Neuronal stem cell (in vitro differentiated cells): ENCODE results near the gene SORCS2.
"Not testable (repeated sequence)": the region's sequence is repeated elsewhere in the genome, so short reads cannot be mapped to it uniquely, and the experiment has no call there.

Experiments
- DNase-seq: peaks from one replicate; pipeline ENCODE4 v3.0.0-alpha.2; 2013; ENCODE audit warnings: low spot score
- H2AFZ ChIP-seq: one replicate; pipeline ENCODE4 v1.6.1; 2013; ENCODE audit warnings: mild to moderate bottlenecking, low read length, inconsistent platforms
- H2AK5ac ChIP-seq: 2 replicates; pipeline ENCODE4 v1.6.1; 2013; ENCODE audit warnings: low read depth, mild to moderate bottlenecking, inconsistent platforms, low read length, moderate library complexity, mixed read lengths
- H2BK120ac ChIP-seq: 2 replicates; pipeline ENCODE4 v1.6.1; 2013; ENCODE audit warnings: low read depth, mild to moderate bottlenecking, inconsistent platforms, low read length, moderate library complexity, mixed read lengths
- H2BK12ac ChIP-seq: one replicate; pipeline ENCODE4 v1.6.1; 2013; ENCODE audit warnings: low read length, inconsistent platforms
- H2BK15ac ChIP-seq: 2 replicates; pipeline ENCODE4 v1.6.1; 2013; ENCODE audit warnings: mild to moderate bottlenecking, low read length, inconsistent platforms, mixed read lengths
- H2BK5ac ChIP-seq: one replicate; pipeline ENCODE4 v1.6.1; 2013; ENCODE audit warnings: inconsistent platforms, mild to moderate bottlenecking, low read length, moderate library complexity
- H3K14ac ChIP-seq: one replicate; pipeline ENCODE4 v1.6.1; 2013; ENCODE audit warnings: low read length, inconsistent platforms
- H3K18ac ChIP-seq: 2 replicates; pipeline ENCODE4 v1.6.1; 2013; ENCODE audit warnings: low read length, inconsistent platforms
- H3K23ac ChIP-seq: 2 replicates; pipeline ENCODE4 v1.6.1; 2013; ENCODE audit warnings: low read depth, mild to moderate bottlenecking, mixed read lengths, low read length, inconsistent platforms; ENCODE audit not compliant: poor library complexity
- H3K27ac ChIP-seq: replicated peaks from 3 replicates; pipeline ENCODE4 v1.5.1; 2013; ENCODE audit warnings: low read length, inconsistent platforms
- H3K27me3 ChIP-seq, 3 experiments: 2 replicates each; pipeline ENCODE4 v1.6.1; 2013; ENCODE audit warnings: low read length in 3 of 3, mild to moderate bottlenecking in 2 of 3, inconsistent platforms in 1 of 3, low read depth in 1 of 3, mixed read lengths in 1 of 3, moderate library complexity in 1 of 3; ENCODE audit not compliant: control insufficient read depth in 3 of 3, insufficient read depth in 3 of 3
- H3K36me3 ChIP-seq, 2 donors: replicated peaks in 1 of 2; 2 replicates each; pipeline ENCODE4 v1.6.1; 2013; ENCODE audit warnings: low read length in 2 of 2; ENCODE audit not compliant: control insufficient read depth in 2 of 2, insufficient read depth in 2 of 2
- H3K4ac ChIP-seq: 2 replicates; pipeline ENCODE4 v1.6.1; 2013; ENCODE audit warnings: inconsistent platforms, mild to moderate bottlenecking, low read length, moderate library complexity
- H3K4me1 ChIP-seq, 2 donors: 1 replicate in 1 of 2; 2 replicates in 1 of 2; pipeline ENCODE4 v1.6.1; 2013; ENCODE audit warnings: low read length in 2 of 2, low read depth in 1 of 2; ENCODE audit not compliant: control insufficient read depth in 2 of 2, insufficient read depth in 1 of 2
- H3K4me2 ChIP-seq: one replicate; pipeline ENCODE4 v1.6.1; 2013; ENCODE audit warnings: mild to moderate bottlenecking, low read length, inconsistent platforms; ENCODE audit not compliant: insufficient read depth, poor library complexity, severe bottlenecking
- H3K4me3 ChIP-seq, 2 donors: 2 replicates each; pipeline ENCODE4 v1.5.1; 2013; ENCODE audit warnings: low read length in 2 of 2, mild to moderate bottlenecking in 2 of 2, inconsistent platforms in 1 of 2, moderate library complexity in 1 of 2
- H3K79me1 ChIP-seq: one replicate; pipeline ENCODE4 v1.6.1; 2013; ENCODE audit warnings: low read depth, mild to moderate bottlenecking, inconsistent platforms, low read length, moderate library complexity
- H3K9ac ChIP-seq: one replicate; pipeline ENCODE4 v1.6.1; 2013; ENCODE audit warnings: mild to moderate bottlenecking, low read depth, low read length, inconsistent platforms; ENCODE audit not compliant: poor library complexity
- H3K9me3 ChIP-seq, 2 donors: replicated peaks in 1 of 2; 2 replicates each; pipeline versions ENCODE3 to v1.6.1; 2013; ENCODE audit warnings: low read length in 2 of 2, mild to moderate bottlenecking in 2 of 2, inconsistent platforms in 1 of 2, low read depth in 1 of 2, mixed read lengths in 1 of 2, moderate library complexity in 1 of 2; ENCODE audit not compliant: control insufficient read depth in 2 of 2, insufficient read depth in 1 of 2
- H4K8ac ChIP-seq: one replicate; pipeline ENCODE4 v1.6.1; 2013; ENCODE audit warnings: low read depth, mild to moderate bottlenecking, inconsistent platforms, low read length, moderate library complexity
- H4K91ac ChIP-seq: one replicate; pipeline ENCODE4 v1.6.1; 2013; ENCODE audit warnings: low read length, low read depth, mild to moderate bottlenecking, inconsistent platforms; ENCODE audit not compliant: poor library complexity
- WGBS, 2 donors: extraction: QIAGEN DNeasy Blood & Tissue Kit; methylation state at CpG; one replicate each; pipeline ENCODE4 v1.1.7; 2013; ENCODE audit warnings: missing lambda C conversion rate in 2 of 2, mixed read lengths in 1 of 2; ENCODE audit not compliant: insufficient read length in 2 of 2, insufficient replicate concordance in 1 of 2; ENCODE audit errors: extremely low coverage in 2 of 2; 5-methylcytosine and 5-hydroxymethylcytosine counted together

The SORCS2 gene

GRCh38 chr4:7212921-7213320 lies 20.6 kb downstream of the SORCS2 start:
- Histone ChIP-seq H3K27me3 (peaks cover 0 to under 1% (median 0%) of the 10 kb centered on the region in 3 experiments), H3K4me2 (no peak overlapping the region), H2AK5ac (peak overlapping the region; percentile 69), H3K27ac (no peak overlapping the region), H3K4me1 (peaks cover 0 to 13% of the 10 kb centered on the region in 2 donors), H3K4me3 (no peak overlapping the region), H3K36me3 (no peaks in the 10 kb centered on the region), H3K23ac (no peak overlapping the region), H2BK5ac (no peak overlapping the region), H3K79me1 (peaks cover 2% of the 10 kb centered on the region), H2AFZ (no peak overlapping the region), H2BK12ac (no peak overlapping the region), H3K18ac (no peak overlapping the region), H2BK120ac (no peak overlapping the region), H4K91ac (no peak overlapping the region), H3K4ac (no peak overlapping the region), H3K9ac (no peak overlapping the region), H3K9me3 (peaks cover 0 to 2% of the 10 kb centered on the region in 2 donors), H4K8ac (no peak overlapping the region), H3K14ac (no peak overlapping the region), H2BK15ac (no peak overlapping the region)
- DNase-seq = no peak
- WGBS, 2 donors = no CpG with 5 or more reads among the region's 6 CpGs

- no peak overlapping the region for H3K18ac ChIP-seq
- WGBS, 2 donors = no CpG with 5 or more reads among the region's 2 CpGs
- no peak overlapping the region for H2BK15ac ChIP-seq
- no peak overlapping the region for H3K9ac ChIP-seq
- H2BK120ac ChIP-seq = no peak overlapping the region
- no peak overlapping the region for H3K27ac ChIP-seq
- no peak overlapping the region for H3K4me2 ChIP-seq
- H2AFZ ChIP-seq = no peak overlapping the region
- H3K9me3 ChIP-seq = peaks cover 0 to 2% of the 10 kb centered on the region in 2 donors
- H3K4ac ChIP-seq = no peak overlapping the region
- no peak overlapping the region for H3K23ac ChIP-seq
- H4K8ac ChIP-seq = no peak overlapping the region
- no peak overlapping the region for H4K91ac ChIP-seq
- H2BK12ac ChIP-seq = no peak overlapping the region
- H3K4me3 ChIP-seq = no peak overlapping the region
- H3K4me1 ChIP-seq = peaks cover 0 to 8% of the 10 kb centered on the region in 2 donors
- no peak overlapping the region for H3K14ac ChIP-seq
- DNase-seq = no peak
- no peak overlapping the region for H2BK5ac ChIP-seq
- H2AK5ac ChIP-seq = no peak overlapping the region
- H3K27me3 ChIP-seq = peaks cover 0 to 3% (median 0%) of the 10 kb centered on the region in 3 experiments
- H3K79me1 ChIP-seq = peaks cover 1% of the 10 kb centered on the region
- no peaks in the 10 kb centered on the region for H3K36me3 ChIP-seq
These were observed 21.5 kb downstream of the SORCS2 start for GRCh38 chr4:7213807-7214206.

DNA sequence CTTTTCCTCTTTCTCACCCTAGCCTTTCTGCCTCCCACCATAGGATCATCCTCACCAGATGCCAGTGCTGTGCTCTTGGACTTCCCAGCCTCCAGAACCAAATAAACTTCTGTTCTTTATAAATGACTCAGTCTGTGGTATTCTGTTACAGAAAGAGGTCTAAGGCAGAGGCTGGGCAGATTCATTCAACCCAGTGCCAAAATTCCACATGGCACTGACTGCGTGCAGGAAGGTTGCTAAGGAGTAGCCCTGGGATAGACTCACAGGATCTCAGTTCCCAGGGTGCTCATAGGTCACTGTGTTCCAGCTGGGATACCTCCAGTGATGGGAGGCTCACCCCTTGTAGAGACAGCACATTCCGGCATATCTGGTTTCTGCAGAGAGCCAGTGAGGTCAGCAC lies 22.0 kb downstream of the SORCS2 start:
- H2AK5ac ChIP-seq = no peak overlapping the region
- H3K4me2 ChIP-seq = no peak overlapping the region
- WGBS, 2 donors = no CpG with 5 or more reads among the region's 2 CpGs
- peaks cover 0 to 8% of the 10 kb centered on the region in 2 donors for H3K4me1 ChIP-seq
- H2BK15ac ChIP-seq = no peak overlapping the region
- H4K8ac ChIP-seq = no peak overlapping the region
- H3K9me3 ChIP-seq = peaks cover 0 to 2% of the 10 kb centered on the region in 2 donors
- no peak overlapping the region for H4K91ac ChIP-seq
- no peaks in the 10 kb centered on the region for H3K36me3 ChIP-seq
- H3K79me1 ChIP-seq = no peaks in the 10 kb centered on the region
- H3K27me3 ChIP-seq = peaks cover 0 to 4% (median 0%) of the 10 kb centered on the region in 3 experiments
- H3K18ac ChIP-seq = no peak overlapping the region
- no peak overlapping the region for H3K23ac ChIP-seq
- no peak overlapping the region for H2BK5ac ChIP-seq
- H2AFZ ChIP-seq = no peak overlapping the region
- no peak overlapping the region for H3K4ac ChIP-seq
- H3K14ac ChIP-seq = no peak overlapping the region
- H2BK120ac ChIP-seq = no peak overlapping the region
- no peak overlapping the region for H2BK12ac ChIP-seq
- H3K4me3 ChIP-seq = no peak overlapping the region
- H3K27ac ChIP-seq = no peak overlapping the region
- no peak for DNase-seq
- no peak overlapping the region for H3K9ac ChIP-seq

GRCh38 chr4:7215187-7215586 lies 22.8 kb downstream of the SORCS2 start:
- H3K4me3 ChIP-seq, H2AFZ ChIP-seq, H3K4me1 ChIP-seq, H2AK5ac ChIP-seq, H3K27me3 ChIP-seq, H2BK120ac ChIP-seq, DNase-seq, H3K9me3 ChIP-seq, H3K4ac ChIP-seq, H2BK5ac ChIP-seq, H3K18ac ChIP-seq, H4K91ac ChIP-seq, H3K9ac ChIP-seq, H3K14ac ChIP-seq, H4K8ac ChIP-seq, H2BK15ac ChIP-seq, H3K23ac ChIP-seq, H3K36me3 ChIP-seq, H3K79me1 ChIP-seq, H3K4me2 ChIP-seq, H2BK12ac ChIP-seq, H3K27ac ChIP-seq: not testable (repeated sequence)
- WGBS, 2 donors = no CpG with 5 or more reads among the region's 29 CpGs
